Measurements from ENCODE around the gene SURF1.

DNA sequence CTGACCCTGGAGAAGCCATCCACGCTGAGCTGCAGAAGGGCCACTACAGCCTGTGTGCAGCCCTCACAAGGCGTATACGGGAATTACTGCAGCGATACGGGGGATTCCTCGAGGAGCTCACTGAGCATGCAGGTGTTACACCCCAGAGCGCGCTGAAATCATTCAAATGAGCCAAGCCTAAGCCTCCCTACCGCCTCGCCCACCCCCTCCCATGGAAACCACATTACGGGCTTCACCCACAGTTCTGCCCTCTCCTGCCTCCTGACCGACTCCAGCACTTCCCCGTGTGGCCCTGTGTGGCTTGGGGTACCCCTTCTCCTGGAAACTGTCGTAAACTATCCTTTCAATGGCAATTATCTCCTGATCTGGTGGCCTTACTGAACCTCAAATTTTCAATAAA, 33.6 kb downstream of the SURF1 start:
- TF ChIP-seq CTCF (IDR thresholded peaks at IDR 0.05) (no peak), POLR2A (IDR thresholded peaks at IDR 0.05) (no peak)
